Gastrocnemius medialis (tissue), 4 donors: ENCODE results near the gene LPIN3.

ENCODE experiments used
- POLR2A ChIP-seq, 2 donors: fragments of 450-650 bp; IDR thresholded peaks; one replicate each; pipeline ENCODE4 v1.6.1; 2017; ENCODE audit warnings: antibody characterized with exemption in 2 of 2, mild to moderate bottlenecking in 2 of 2, moderate library complexity in 2 of 2
- TF ChIP-seq, protein P1 (sequence below), 5 experiments: fragments of 450-650 bp in 3 of 5; fragments of 200-600 bp in 2 of 5; sonication (generic) in 2 of 5; IDR thresholded peaks in 4 of 5; conservative IDR thresholded peaks in 1 of 5; 1 replicate in 4 of 5; 2 replicates in 1 of 5; pipeline ENCODE4 v1.5.1; 2016 to 2019; ENCODE audit warnings: antibody characterized with exemption in 5 of 5, mild to moderate bottlenecking in 3 of 5, moderate library complexity in 3 of 5

DNA sequence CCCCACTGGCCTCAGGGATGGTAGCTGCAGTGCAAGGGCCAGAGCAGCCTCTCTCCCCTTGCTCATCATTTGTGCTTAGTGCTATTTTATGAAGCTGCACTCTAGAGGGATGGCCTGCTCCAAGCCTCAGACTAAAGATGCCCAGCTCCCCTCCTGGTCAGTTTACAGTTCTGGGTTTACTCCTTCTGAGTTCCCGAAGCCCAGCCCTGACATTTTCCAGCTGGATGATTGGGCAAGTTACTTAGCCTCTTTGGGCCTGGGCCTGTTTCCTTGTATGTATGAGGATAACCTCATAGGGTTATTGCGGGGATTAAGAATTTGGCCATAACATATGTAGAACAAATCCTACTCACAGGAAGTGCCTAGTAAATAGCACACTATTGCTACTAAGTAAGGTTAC lies 57.8 kb downstream of the LPIN3 start:
- TF ChIP-seq POLR2A (IDR thresholded peaks at IDR 0.05): no peak
- TF ChIP-seq, protein P1, sequence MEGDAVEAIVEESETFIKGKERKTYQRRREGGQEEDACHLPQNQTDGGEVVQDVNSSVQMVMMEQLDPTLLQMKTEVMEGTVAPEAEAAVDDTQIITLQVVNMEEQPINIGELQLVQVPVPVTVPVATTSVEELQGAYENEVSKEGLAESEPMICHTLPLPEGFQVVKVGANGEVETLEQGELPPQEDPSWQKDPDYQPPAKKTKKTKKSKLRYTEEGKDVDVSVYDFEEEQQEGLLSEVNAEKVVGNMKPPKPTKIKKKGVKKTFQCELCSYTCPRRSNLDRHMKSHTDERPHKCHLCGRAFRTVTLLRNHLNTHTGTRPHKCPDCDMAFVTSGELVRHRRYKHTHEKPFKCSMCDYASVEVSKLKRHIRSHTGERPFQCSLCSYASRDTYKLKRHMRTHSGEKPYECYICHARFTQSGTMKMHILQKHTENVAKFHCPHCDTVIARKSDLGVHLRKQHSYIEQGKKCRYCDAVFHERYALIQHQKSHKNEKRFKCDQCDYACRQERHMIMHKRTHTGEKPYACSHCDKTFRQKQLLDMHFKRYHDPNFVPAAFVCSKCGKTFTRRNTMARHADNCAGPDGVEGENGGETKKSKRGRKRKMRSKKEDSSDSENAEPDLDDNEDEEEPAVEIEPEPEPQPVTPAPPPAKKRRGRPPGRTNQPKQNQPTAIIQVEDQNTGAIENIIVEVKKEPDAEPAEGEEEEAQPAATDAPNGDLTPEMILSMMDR (IDR thresholded peaks at IDR 0.05 in 4 of 5, conservative IDR thresholded peaks at IDR 0.05 in 1 of 5): no peak
